Measurements from ENCODE around the gene LSAMP.

Gene LSAMP

GRCh38 chr3:116058844-116059243 lies 386.4 kb downstream of the LSAMP start:
- no peak for TF ChIP-seq CTCF (conservative IDR thresholded peaks at IDR 0.05; ENCODE audit: low read depth)
- CTCF ChIA-PET = no interaction called here
- POLR2A ChIA-PET (ENCODE audit: low non-redundant PET) = no interaction called here
- no peak overlapping the region for H3K27ac ChIP-seq
- DNase-seq (ENCODE audit: low spot score) = no peak

GRCh38 chr3:116057400-116058006 lies 387.8 kb downstream of the LSAMP start:
- H3K27ac ChIP-seq = no peak overlapping the region
- ChIA-PET CTCF (interaction anchor here (0.7 kb wide), 1 partner anchor 23 kb away, joined by 3 read pairs; no protein-coding TSS in a partner anchor), POLR2A (ENCODE audit: low non-redundant PET) (no interaction called here)
- TF ChIP-seq CTCF (conservative IDR thresholded peaks at IDR 0.05; ENCODE audit: low read depth) = no peak
- no peak for DNase-seq (ENCODE audit: low spot score)

- DNase-seq (ENCODE audit: low spot score) = no peak
- H3K27ac ChIP-seq = no peak overlapping the region
- ChIA-PET POLR2A (ENCODE audit: low non-redundant PET) (no interaction called here), CTCF (no interaction called here)
- no peak for TF ChIP-seq CTCF (conservative IDR thresholded peaks at IDR 0.05; ENCODE audit: low read depth)
Observed at GRCh38 chr3:116056280-116056679, 389.0 kb downstream of the LSAMP start.

GRCh38 chr3:116053017-116053416 lies 392.3 kb downstream of the LSAMP start:
- ChIA-PET CTCF (no interaction called here), POLR2A (ENCODE audit: low non-redundant PET) (no interaction called here)
- H3K27ac ChIP-seq = no peak overlapping the region
- DNase-seq (ENCODE audit: low spot score) = no peak
- no peak for TF ChIP-seq CTCF (conservative IDR thresholded peaks at IDR 0.05; ENCODE audit: low read depth)

- DNase-seq (ENCODE audit: low spot score) = no peak
- ChIA-PET CTCF (no interaction called here), POLR2A (ENCODE audit: low non-redundant PET) (no interaction called here)
- H3K27ac ChIP-seq = no peak overlapping the region
- TF ChIP-seq CTCF (conservative IDR thresholded peaks at IDR 0.05; ENCODE audit: low read depth) = no peak
Observed at GRCh38 chr3:116052602-116053001, 392.7 kb downstream of the LSAMP start.

GRCh38 chr3:116051586-116051985 lies 393.7 kb downstream of the LSAMP start:
- no peak for TF ChIP-seq CTCF (conservative IDR thresholded peaks at IDR 0.05; ENCODE audit: low read depth)
- ChIA-PET POLR2A (ENCODE audit: low non-redundant PET) (no interaction called here), CTCF (no interaction called here)
- no peak for DNase-seq (ENCODE audit: low spot score)
- H3K27ac ChIP-seq = no peak overlapping the region

GRCh38 chr3:116051040-116051439 lies 394.2 kb downstream of the LSAMP start:
- ChIA-PET POLR2A (ENCODE audit: low non-redundant PET) (no interaction called here), CTCF (no interaction called here)
- no peak for TF ChIP-seq CTCF (conservative IDR thresholded peaks at IDR 0.05; ENCODE audit: low read depth)
- DNase-seq (ENCODE audit: low spot score) = peak; percentile 8
- no peak overlapping the region for H3K27ac ChIP-seq
